GM19351 (cell line): Measurements from ENCODE around the gene SSBP2.
"Not testable (repeated sequence)": the region's sequence is repeated elsewhere in the genome, so short reads cannot be mapped to it uniquely, and the experiment has no call there.

Source experiments
- ATAC-seq: cut with Tn5 transposase; IDR thresholded peaks from one replicate; pipeline ENCODE4 v1.9.1; 2021; ENCODE audit warnings: mild to moderate bottlenecking, moderate library complexity; ENCODE audit not compliant: unreplicated experiment

The SSBP2 gene

DNA sequence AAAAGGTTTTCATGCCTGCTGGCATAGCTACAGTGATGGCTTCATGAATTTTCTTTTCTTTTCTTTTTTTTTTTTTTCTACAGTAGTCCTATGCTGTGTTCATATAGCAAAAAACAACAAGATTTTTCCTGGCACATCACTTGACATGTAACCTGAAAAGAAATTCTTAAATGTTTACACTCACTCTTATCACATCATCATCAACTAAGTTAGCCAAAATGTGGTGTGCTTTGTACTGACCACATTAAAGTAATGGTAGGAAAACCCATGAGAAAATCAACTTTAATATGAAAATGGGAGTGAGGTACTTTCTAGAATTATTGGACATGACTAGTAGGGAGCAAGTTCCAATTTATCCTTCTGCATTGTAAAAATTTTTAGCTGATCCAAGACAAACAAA is 146.7 kb downstream of the SSBP2 start:
- ATAC-seq, result no peak

DNA sequence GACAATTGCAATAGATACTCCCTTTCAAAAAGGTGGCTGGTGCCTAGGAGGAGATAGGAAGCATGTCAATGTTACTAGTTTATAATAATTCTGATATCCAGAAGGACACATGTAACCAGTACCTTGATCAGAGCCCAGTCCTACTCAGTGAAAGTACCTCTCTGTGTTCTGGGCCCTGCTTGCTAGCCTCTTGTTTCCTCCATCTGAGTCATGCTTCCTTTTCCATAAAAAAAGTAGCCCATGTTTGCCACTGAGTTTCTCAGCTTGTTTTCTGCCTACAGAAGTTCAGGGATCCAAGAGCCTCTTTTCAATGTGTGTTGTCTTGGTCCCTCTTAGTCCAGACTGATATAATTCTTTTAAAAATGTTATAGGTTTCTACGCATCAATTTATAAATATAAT is 149.0 kb downstream of the SSBP2 start:
- no peak for ATAC-seq

- not testable (repeated sequence) for ATAC-seq
Observed at GRCh38 chr5:81592085-81592484, 158.8 kb downstream of the SSBP2 start.

GRCh38 chr5:81590498-81591384 is 160.2 kb downstream of the SSBP2 start:
- ATAC-seq, result no peak

GRCh38 chr5:81579262-81579924 is 171.5 kb downstream of the SSBP2 start:
- ATAC-seq, result peak; percentile 67

- no peak for ATAC-seq
Observed at GRCh38 chr5:81577091-81577490, 173.8 kb downstream of the SSBP2 start.

GRCh38 chr5:81575924-81576323 is 175.0 kb downstream of the SSBP2 start:
- ATAC-seq, result no peak

DNA sequence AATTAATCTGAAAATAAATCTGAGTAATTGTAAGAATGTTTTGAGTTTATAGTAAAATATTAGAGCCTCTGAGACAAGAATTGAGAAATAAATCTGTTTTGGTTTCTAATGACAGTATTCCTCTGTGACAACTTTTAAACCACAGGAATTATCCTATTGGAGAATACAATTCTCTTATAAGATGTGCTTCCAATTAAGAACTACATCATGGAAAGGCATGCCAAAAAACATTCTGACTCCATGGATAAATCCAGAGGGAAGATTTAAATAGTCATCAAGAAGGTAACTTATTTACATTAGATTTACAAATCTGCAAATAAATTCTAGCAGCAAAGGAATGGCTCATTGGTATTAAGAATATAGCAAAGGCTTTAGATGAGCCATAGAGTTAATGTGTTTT is 178.7 kb downstream of the SSBP2 start:
- ATAC-seq, result no peak

- no peak for ATAC-seq
Observed at GRCh38 chr5:81558188-81558587, 192.7 kb downstream of the SSBP2 start.

- no peak for ATAC-seq
Observed at GRCh38 chr5:81556809-81557208, 194.1 kb downstream of the SSBP2 start.

GRCh38 chr5:81555865-81556264 is 195.0 kb downstream of the SSBP2 start:
- no peak for ATAC-seq

DNA sequence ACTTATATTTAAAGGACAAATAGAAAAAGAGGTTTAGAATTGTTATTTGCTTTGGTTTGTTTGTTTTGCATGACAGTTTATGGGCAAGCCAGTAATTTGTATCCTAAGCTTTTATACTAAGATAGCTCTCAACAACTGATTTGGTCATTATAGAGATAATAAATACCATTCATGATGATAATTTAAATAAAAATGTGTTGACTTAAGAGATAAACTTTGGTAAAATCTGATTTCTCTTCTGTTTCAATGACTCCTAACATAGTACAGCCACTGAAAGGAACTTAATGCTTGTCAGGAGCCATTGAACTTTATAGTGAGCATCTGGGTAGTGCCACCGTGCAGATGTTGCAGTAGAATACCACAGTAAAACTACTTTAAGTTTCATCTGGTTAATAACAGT is 196.2 kb downstream of the SSBP2 start:
- ATAC-seq, result no peak

DNA sequence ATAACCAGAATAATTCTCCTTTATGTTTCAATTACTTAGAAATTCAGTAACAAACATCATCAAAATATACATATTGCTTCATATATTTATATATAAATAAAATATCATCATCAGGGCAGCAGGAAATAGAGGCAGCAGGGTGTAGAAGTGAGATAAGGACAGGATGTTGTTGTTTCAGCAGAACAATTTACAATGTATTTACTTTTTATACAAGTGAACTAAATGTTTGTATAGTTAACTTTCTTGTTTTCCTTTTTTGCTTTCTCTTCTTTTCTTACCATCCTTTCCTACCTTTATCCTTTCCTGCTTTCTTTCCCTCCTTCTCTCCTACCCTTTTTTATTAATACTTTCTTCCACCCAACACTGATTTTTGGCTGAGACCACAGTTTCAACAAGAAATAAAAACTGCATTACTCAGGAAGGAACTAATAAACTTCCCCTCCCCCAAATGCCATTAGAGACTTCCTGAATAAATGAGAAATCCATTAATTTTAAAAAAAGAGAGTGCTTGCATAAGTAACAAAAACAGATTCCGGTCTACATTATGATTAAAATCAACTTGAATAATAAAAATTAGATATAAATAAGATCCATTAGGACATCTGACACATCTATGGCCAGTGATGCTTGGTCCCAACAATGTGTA is 197.2 kb downstream of the SSBP2 start:
- ATAC-seq, result no peak

GRCh38 chr5:81552852-81553566 is 197.9 kb downstream of the SSBP2 start:
- ATAC-seq, result no peak

DNA sequence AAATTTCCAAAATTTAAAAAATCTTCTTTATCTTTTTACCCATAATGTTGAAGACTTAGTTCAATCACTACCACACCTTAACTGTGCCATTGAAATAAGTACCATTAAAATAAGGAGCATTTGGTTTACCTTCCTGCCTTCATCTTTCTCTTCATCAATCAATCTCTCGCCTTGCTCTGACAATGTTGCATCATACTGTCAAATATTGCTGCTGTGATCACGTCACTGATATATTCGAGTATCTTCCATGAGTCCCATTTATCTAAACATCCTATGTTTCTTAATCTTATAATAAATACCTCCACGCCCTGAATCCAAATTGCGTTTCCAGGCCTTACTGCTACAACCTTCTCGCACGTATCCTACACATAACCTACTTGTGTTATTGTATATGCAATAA is 201.8 kb downstream of the SSBP2 start:
- ATAC-seq, result no peak

DNA sequence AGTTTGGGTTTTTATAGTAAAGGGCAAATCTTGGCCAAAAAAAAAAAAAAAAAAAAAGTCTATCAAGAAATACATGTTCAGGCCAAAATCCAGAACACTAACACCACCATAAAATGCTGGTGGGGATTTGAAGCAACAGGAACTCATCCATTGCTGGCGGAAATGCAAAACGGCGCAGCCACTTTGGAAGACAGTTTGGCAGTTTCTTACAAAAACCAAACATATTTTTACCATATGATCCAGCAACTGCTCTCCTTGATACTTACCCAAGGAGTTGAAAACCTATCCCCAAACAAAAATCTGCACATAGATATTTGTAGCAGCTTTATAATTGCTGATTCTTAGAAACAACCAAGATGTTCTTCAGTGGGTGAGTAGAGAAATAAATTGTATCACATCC is 203.9 kb downstream of the SSBP2 start:
- no peak for ATAC-seq

- no peak for ATAC-seq
Observed at GRCh38 chr5:81545911-81546310, 205.0 kb downstream of the SSBP2 start.

DNA sequence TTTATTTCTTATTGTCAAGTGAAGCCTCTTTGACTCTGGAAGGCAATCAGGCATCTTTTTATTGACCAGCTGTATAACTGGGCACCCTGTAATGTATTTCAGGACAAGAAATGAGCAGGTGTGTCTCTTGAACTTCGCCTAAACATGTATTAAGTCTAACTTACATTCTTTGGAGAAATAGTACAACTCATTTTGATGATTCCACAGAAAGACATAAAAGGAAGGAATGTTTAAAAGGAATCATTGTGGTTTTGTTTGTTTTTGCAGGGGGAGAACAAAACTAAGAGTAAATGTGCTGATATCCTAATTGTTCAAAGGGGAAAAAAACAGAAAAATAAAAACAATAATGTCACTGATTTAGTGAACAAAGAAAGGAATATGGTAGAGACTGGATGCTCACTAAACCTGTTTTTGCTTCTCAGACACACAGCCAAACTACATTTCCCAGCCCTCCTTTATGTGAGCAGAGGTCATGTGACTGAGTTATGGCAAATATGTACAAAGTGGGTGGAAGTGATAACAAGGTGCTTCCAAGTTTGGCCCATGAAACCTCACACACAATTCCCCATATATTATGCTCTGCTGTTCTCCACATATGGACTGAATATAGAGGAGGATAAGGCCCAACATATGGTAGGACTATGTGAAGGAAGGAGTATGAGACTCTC is 206.4 kb downstream of the SSBP2 start:
- ATAC-seq, result no peak

GRCh38 chr5:81542242-81542641 is 208.7 kb downstream of the SSBP2 start:
- no peak for ATAC-seq

- ATAC-seq, result no peak
Observed at GRCh38 chr5:81537905-81538547, 212.9 kb downstream of the SSBP2 start.
